Measurements from ENCODE around the gene LARGE1. TPM values are rescaled to one million over a fixed set of nuclear protein-coding genes. Genes with fewer than 3 reads are reported as not detected.

The LARGE1 gene
- total RNA-seq, 1 experiment from 2014 or later, result 5.2 TPM

DNA sequence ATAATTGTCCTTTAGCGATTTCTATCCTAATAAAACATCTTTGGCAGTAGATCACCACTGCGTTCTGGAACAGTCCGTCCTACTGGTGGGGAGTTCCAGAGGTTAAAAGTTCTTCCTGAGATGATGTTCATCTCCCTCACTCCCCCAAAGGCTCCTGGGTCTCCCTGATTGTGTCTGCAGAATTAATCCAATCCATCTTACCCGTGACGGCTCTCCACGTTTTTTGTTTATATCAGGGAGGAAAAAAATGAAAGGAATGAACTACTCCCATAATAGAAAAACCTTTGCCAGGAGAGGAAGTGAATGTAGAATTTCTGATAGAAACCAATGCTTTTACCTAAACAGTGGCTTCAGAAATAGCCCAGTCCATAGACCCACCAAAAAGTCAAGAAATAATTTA lies 81.6 kb downstream of the LARGE1 start:
- no peaks in the 10 kb centered on the region for H3K36me3 Mint-ChIP-seq (ENCODE audit: insufficient read depth, unreplicated experiment)
- no peak overlapping the region for H3K4me3 Mint-ChIP-seq (ENCODE audit: unreplicated experiment)
- no peak overlapping the region for H3K27ac Mint-ChIP-seq (ENCODE audit: low read depth, unreplicated experiment)
- TF ChIP-seq CTCF (IDR thresholded peaks at IDR 0.05; ENCODE audit: unreplicated experiment), result no peak
- CTCF ChIA-PET, result interaction anchor here (1.0 kb wide), 1 partner anchor 16 kb away, joined by 4 read pairs; no protein-coding TSS in a partner anchor
- H3K4me1 Mint-ChIP-seq (ENCODE audit: insufficient read depth, unreplicated experiment), result no peaks in the 10 kb centered on the region
- no peaks in the 10 kb centered on the region for H3K9me3 Mint-ChIP-seq (ENCODE audit: unreplicated experiment)
- intact Hi-C loops (cut with micrococcal nuclease), result no loop called here
- BruUV-seq (replicated peaks), result no TSS peak
- no peaks in the 10 kb centered on the region for H3K27me3 Mint-ChIP-seq (ENCODE audit: insufficient read depth, unreplicated experiment)
- POLR2A ChIA-PET, result no interaction called here
- no peak for DNase-seq (ENCODE audit: unreplicated experiment)

DNA sequence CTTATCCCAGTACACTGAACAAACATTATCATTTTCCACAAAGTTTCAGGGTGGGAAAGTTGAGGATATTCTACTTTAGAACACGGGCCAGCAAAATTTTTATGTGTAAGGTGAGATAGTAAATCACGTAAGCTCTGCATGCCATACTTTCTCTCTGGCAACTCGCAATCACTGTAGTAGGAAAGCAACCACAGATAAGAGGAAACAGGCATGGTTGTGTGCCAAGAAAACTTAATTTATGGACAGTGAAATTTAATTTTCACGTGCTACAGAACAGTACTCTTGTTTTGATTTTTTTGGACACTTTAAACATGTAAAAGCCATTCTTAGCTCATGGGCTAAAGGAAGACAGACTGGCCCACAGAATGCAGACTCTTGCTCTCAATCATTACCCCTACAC lies 82.5 kb downstream of the LARGE1 start:
- DNase-seq (ENCODE audit: unreplicated experiment), result no peak
- ChIA-PET POLR2A (no interaction called here), CTCF (interaction anchor here (0.6 to 1.0 kb wide), 2 partner anchors 13 to 16 kb away, joined by 4 read pairs; no protein-coding TSS in a partner anchor)
- Mint-ChIP-seq H3K4me3 (ENCODE audit: unreplicated experiment) (no peak overlapping the region), H3K9me3 (ENCODE audit: unreplicated experiment) (no peaks in the 10 kb centered on the region), H3K27ac (ENCODE audit: low read depth, unreplicated experiment) (no peak overlapping the region), H3K4me1 (ENCODE audit: insufficient read depth, unreplicated experiment) (no peaks in the 10 kb centered on the region), H3K27me3 (ENCODE audit: insufficient read depth, unreplicated experiment) (no peaks in the 10 kb centered on the region), H3K36me3 (ENCODE audit: insufficient read depth, unreplicated experiment) (no peaks in the 10 kb centered on the region)
- no TSS peak for BruUV-seq (replicated peaks)
- TF ChIP-seq CTCF (IDR thresholded peaks at IDR 0.05; ENCODE audit: unreplicated experiment), result no peak
- intact Hi-C loops (cut with micrococcal nuclease), result no loop called here

DNA sequence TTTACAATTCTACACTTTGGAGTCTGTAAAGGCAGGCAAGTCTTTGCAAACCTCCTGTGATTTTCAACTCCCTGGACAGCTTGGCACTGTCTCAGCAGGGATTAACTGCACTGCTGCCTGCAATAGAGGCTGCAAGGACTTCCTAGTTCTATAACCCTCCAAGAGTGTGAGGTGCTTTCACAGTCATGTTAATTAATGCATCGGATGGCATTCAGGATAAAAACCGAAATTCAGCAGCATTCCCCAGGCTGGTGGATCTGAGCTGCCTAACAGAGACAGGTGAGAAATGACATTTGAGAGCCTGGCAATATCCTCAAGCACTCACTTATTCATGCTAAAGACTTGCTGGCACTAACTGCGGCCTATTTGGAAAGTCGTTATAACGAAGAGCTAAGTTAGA lies 85.0 kb downstream of the LARGE1 start:
- TF ChIP-seq CTCF (IDR thresholded peaks at IDR 0.05; ENCODE audit: unreplicated experiment), result no peak
- CTCF ChIA-PET, result interaction anchor here (0.9 to 2.4 kb wide), 2 partner anchors 18 to 89 kb away, joined by 3 to 6 read pairs; no protein-coding TSS in a partner anchor
- intact Hi-C loops (cut with micrococcal nuclease), result no loop called here
- H3K9me3 Mint-ChIP-seq (ENCODE audit: unreplicated experiment), result no peaks in the 10 kb centered on the region
- H3K4me3 Mint-ChIP-seq (ENCODE audit: unreplicated experiment), result no peak overlapping the region
- POLR2A ChIA-PET, result interaction anchor here (0.8 kb wide), 1 partner anchor 20 kb away, joined by 3 read pairs; no protein-coding TSS in a partner anchor
- no TSS peak for BruUV-seq (replicated peaks)
- H3K4me1 Mint-ChIP-seq (ENCODE audit: insufficient read depth, unreplicated experiment), result no peaks in the 10 kb centered on the region
- H3K36me3 Mint-ChIP-seq (ENCODE audit: insufficient read depth, unreplicated experiment), result no peaks in the 10 kb centered on the region
- H3K27ac Mint-ChIP-seq (ENCODE audit: low read depth, unreplicated experiment), result no peak overlapping the region
- no peaks in the 10 kb centered on the region for H3K27me3 Mint-ChIP-seq (ENCODE audit: insufficient read depth, unreplicated experiment)
- DNase-seq (ENCODE audit: unreplicated experiment), result no peak

GRCh38 chr22:33832558-33833151 lies 87.6 kb downstream of the LARGE1 start:
- intact Hi-C loops (cut with micrococcal nuclease), result no loop called here
- ChIA-PET POLR2A (no interaction called here), CTCF (interaction anchor here (0.5 kb wide), 1 partner anchor 628 kb away, joined by 3 read pairs; no protein-coding TSS in a partner anchor)
- BruUV-seq (replicated peaks), result no TSS peak
- no peak for DNase-seq (ENCODE audit: unreplicated experiment)
- no peaks in the 10 kb centered on the region for H3K4me1 Mint-ChIP-seq (ENCODE audit: insufficient read depth, unreplicated experiment)
- TF ChIP-seq CTCF (IDR thresholded peaks at IDR 0.05; ENCODE audit: unreplicated experiment), result no peak
- H3K4me3 Mint-ChIP-seq (ENCODE audit: unreplicated experiment), result no peak overlapping the region
- no peaks in the 10 kb centered on the region for H3K9me3 Mint-ChIP-seq (ENCODE audit: unreplicated experiment)
- no peaks in the 10 kb centered on the region for H3K27me3 Mint-ChIP-seq (ENCODE audit: insufficient read depth, unreplicated experiment)
- H3K36me3 Mint-ChIP-seq (ENCODE audit: insufficient read depth, unreplicated experiment), result no peaks in the 10 kb centered on the region
- no peak overlapping the region for H3K27ac Mint-ChIP-seq (ENCODE audit: low read depth, unreplicated experiment)

Data from MCF 10A (cell line).